GM21529 (cell line): Measurements from ENCODE around the gene PBX3.

ENCODE experiments used
- ATAC-seq: cut with Tn5 transposase; IDR thresholded peaks from one replicate; pipeline ENCODE4 v1.9.1; 2021; ENCODE audit not compliant: unreplicated experiment

Gene PBX3

GRCh38 chr9:125856331-125856730, 109.2 kb downstream of the PBX3 start:
- ATAC-seq = no peak

- ATAC-seq = no peak
Observed at GRCh38 chr9:125861405-125862058, 114.4 kb downstream of the PBX3 start.

- ATAC-seq = no peak
Observed at GRCh38 chr9:125863923-125864322, 116.8 kb downstream of the PBX3 start.

- ATAC-seq = no peak
Observed at GRCh38 chr9:125867751-125868415, 120.7 kb downstream of the PBX3 start.

GRCh38 chr9:125878164-125878631, 131.0 kb downstream of the PBX3 start:
- ATAC-seq = no peak

GRCh38 chr9:125881042-125881441, 133.9 kb downstream of the PBX3 start:
- no peak for ATAC-seq

- ATAC-seq = no peak
Observed at GRCh38 chr9:125883565-125884217, 136.5 kb downstream of the PBX3 start.

GRCh38 chr9:125884218-125884595, 137.0 kb downstream of the PBX3 start:
- no peak for ATAC-seq

- no peak for ATAC-seq
Observed at GRCh38 chr9:125885405-125886034, 138.3 kb downstream of the PBX3 start.

GRCh38 chr9:125886365-125886764, 139.2 kb downstream of the PBX3 start:
- no peak for ATAC-seq

- ATAC-seq = no peak
Observed at GRCh38 chr9:125887172-125887571, 140.0 kb downstream of the PBX3 start.

- no peak for ATAC-seq
Observed at GRCh38 chr9:125888211-125888610, 141.0 kb downstream of the PBX3 start.

- no peak for ATAC-seq
Observed at GRCh38 chr9:125889112-125889475, 141.9 kb downstream of the PBX3 start.

GRCh38 chr9:125889476-125890419, 142.6 kb downstream of the PBX3 start:
- no peak for ATAC-seq

GRCh38 chr9:125890826-125891225, 143.7 kb downstream of the PBX3 start:
- ATAC-seq = no peak

GRCh38 chr9:125893277-125893676, 146.1 kb downstream of the PBX3 start:
- ATAC-seq = no peak

- no peak for ATAC-seq
Observed at GRCh38 chr9:125894566-125894965, 147.4 kb downstream of the PBX3 start.

GRCh38 chr9:125896404-125896803, 149.2 kb downstream of the PBX3 start:
- no peak for ATAC-seq

GRCh38 chr9:125896964-125897363, 149.8 kb downstream of the PBX3 start:
- ATAC-seq = no peak

- ATAC-seq = no peak
Observed at GRCh38 chr9:125897481-125897880, 150.3 kb downstream of the PBX3 start.

GRCh38 chr9:125902214-125902613, 155.0 kb downstream of the PBX3 start:
- no peak for ATAC-seq
